ENCODE results near the gene SLA2. TPM values are rescaled to one million over a fixed set of nuclear protein-coding genes. Genes with fewer than 3 reads are reported as not detected.
A peak's percentile ranks its signal among the peaks of the same experiment; 100 is the strongest.
"Not testable (repeated sequence)": the region's sequence is repeated elsewhere in the genome, so short reads cannot be mapped to it uniquely, and the experiment has no call there.

SLA2 gene, protein sequence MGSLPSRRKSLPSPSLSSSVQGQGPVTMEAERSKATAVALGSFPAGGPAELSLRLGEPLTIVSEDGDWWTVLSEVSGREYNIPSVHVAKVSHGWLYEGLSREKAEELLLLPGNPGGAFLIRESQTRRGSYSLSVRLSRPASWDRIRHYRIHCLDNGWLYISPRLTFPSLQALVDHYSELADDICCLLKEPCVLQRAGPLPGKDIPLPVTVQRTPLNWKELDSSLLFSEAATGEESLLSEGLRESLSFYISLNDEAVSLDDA
- total RNA-seq (2021) = 0.13 TPM in 1 of 2 replicates, not detected in the other
- percentile 18 among the genes with signal in this experiment for Bru-seq, nascent RNA
- percentile 14 among the genes with signal in this experiment for BruChase-seq, experiment 1, labeled RNA remaining after a 2-hour chase
- BruChase-seq, experiment 2, labeled RNA remaining after a 6-hour chase = percentile 21 among the genes with signal in this experiment
- long read RNA-seq = 0 reads

DNA sequence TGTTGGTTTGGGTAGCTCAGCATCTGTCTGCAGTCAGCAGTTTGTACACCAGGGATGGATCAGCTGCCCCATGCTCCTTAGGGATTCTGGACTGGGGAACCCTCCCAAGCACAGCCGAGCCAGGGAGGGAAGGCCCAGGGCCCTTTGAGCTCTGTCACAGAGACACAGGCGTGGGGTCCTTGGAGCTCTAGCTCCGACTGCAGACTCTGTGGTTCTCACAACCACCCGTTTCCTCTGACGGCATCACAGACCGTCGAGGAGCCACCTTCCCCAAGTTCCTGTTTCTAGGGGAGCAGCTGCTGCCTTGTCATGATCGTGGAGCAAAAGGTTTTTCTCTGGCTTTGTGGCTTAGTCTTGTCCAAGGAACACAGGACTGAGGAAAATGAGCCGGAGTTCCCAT is at the start of gene SLA2:
TSS of gene SLA2 (minus strand) at position 199 of the 400 bp plus-strand sequence. CDS start 4,861 bp downstream, outside the sequence.
- DNase-seq (ENCODE audit: low spot score) = no peak
- Histone ChIP-seq H3K27ac (ENCODE audit: low read depth, low read length, poor library complexity, severe bottlenecking) (no peak within 1 kb of the TSS), H3K36me3 (ENCODE audit: insufficient read depth, low read length, poor library complexity, severe bottlenecking) (no peaks in the 10 kb centered on the region), H3K27me3 (replicated peaks; ENCODE audit: insufficient read depth, low read depth, low read length, poor library complexity) (no peaks in the 10 kb centered on the region), H3K4me3 (ENCODE audit: low read depth, low read length, poor library complexity, severe bottlenecking) (no peak within 1 kb of the TSS), H3K4me1 (ENCODE audit: insufficient read depth, low read length, poor library complexity, severe bottlenecking) (no peaks in the 10 kb centered on the region), H3K9me3 (ENCODE audit: low read depth, low read length, poor library complexity, severe bottlenecking) (no peaks in the 10 kb centered on the region)
- ChIA-PET POLR2A (ENCODE audit: low non-redundant PET) (no interaction called here), CTCF (interaction anchor here (0.6 kb wide), 1 partner anchor 58 kb away, joined by 5 read pairs; no protein-coding TSS in a partner anchor)
- BruUV-seq (replicated peaks) = no TSS peak
- intact Hi-C loops (cut with micrococcal nuclease; ENCODE audit: unreplicated experiment) = no loop called here
- TF ChIP-seq, protein P1, sequence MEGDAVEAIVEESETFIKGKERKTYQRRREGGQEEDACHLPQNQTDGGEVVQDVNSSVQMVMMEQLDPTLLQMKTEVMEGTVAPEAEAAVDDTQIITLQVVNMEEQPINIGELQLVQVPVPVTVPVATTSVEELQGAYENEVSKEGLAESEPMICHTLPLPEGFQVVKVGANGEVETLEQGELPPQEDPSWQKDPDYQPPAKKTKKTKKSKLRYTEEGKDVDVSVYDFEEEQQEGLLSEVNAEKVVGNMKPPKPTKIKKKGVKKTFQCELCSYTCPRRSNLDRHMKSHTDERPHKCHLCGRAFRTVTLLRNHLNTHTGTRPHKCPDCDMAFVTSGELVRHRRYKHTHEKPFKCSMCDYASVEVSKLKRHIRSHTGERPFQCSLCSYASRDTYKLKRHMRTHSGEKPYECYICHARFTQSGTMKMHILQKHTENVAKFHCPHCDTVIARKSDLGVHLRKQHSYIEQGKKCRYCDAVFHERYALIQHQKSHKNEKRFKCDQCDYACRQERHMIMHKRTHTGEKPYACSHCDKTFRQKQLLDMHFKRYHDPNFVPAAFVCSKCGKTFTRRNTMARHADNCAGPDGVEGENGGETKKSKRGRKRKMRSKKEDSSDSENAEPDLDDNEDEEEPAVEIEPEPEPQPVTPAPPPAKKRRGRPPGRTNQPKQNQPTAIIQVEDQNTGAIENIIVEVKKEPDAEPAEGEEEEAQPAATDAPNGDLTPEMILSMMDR (conservative IDR thresholded peaks at IDR 0.05; ENCODE audit: low read depth, low read length) = no peak
- TF ChIP-seq EZH2 (IDR thresholded peaks at IDR 0.05; ENCODE audit: borderline replicate concordance, low read depth, low read length, poor library complexity, severe bottlenecking) = no peak

DNA sequence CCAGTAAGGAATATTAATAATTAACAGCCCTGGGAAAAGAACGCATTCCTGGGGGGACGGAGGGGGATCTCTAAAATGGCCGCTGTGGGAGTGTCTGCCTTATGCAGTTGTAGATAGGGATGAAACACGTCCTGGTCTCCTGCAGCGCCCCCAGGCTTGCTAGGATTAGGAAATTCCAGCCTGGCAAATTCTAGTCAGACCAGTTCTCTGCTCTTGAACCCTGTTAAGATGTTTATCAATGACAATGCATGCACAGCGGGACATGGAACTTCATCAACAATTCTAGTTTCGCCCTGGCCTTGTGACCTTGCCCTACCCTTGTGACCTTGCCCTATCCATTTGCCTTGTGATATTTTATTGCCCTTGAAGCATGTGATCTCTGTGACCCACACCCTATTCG is 49.5 kb upstream of the SLA2 start:
- H3K36me3 ChIP-seq (ENCODE audit: insufficient read depth, low read length, poor library complexity, severe bottlenecking); H3K9me3 ChIP-seq (ENCODE audit: low read depth, low read length, poor library complexity, severe bottlenecking); intact Hi-C loops (cut with micrococcal nuclease; ENCODE audit: unreplicated experiment); DNase-seq (ENCODE audit: low spot score); H3K4me3 ChIP-seq (ENCODE audit: low read depth, low read length, poor library complexity, severe bottlenecking); H3K27ac ChIP-seq (ENCODE audit: low read depth, low read length, poor library complexity, severe bottlenecking); CTCF ChIA-PET; H3K4me1 ChIP-seq (ENCODE audit: insufficient read depth, low read length, poor library complexity, severe bottlenecking); H3K27me3 ChIP-seq (replicated peaks; ENCODE audit: insufficient read depth, low read depth, low read length, poor library complexity); BruUV-seq (replicated peaks); POLR2A ChIA-PET (ENCODE audit: low non-redundant PET): not testable (repeated sequence)

DNA sequence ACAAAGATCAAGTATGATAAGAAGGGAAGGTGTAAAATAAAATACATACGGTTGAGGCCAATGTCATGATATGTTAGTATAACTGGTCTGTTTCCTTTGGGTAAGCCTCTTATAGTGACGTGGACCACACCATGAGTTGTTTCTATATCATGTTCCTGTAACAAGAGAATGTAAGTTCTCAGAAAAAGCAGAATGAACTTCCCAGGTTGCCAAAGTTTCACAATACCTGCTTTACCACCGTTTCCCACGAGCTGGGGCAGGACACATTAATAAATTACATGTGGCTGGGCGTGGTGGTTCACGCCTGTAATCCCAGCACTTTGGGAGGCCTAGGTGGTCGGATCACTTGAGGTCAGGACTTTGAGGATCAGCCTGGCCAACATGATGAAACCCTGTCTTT is 42.6 kb upstream of the SLA2 start:
- Histone ChIP-seq H3K27ac (ENCODE audit: low read depth, low read length, poor library complexity, severe bottlenecking) (no peak overlapping the region), H3K36me3 (ENCODE audit: insufficient read depth, low read length, poor library complexity, severe bottlenecking) (no peaks in the 10 kb centered on the region), H3K4me1 (ENCODE audit: insufficient read depth, low read length, poor library complexity, severe bottlenecking) (no peaks in the 10 kb centered on the region), H3K9me3 (ENCODE audit: low read depth, low read length, poor library complexity, severe bottlenecking) (no peaks in the 10 kb centered on the region), H3K27me3 (replicated peaks; ENCODE audit: insufficient read depth, low read depth, low read length, poor library complexity) (no peaks in the 10 kb centered on the region), H3K4me3 (ENCODE audit: low read depth, low read length, poor library complexity, severe bottlenecking) (no peak overlapping the region)
- intact Hi-C loops (cut with micrococcal nuclease; ENCODE audit: unreplicated experiment) = no loop called here
- TF ChIP-seq, protein P1 (conservative IDR thresholded peaks at IDR 0.05; ENCODE audit: low read depth, low read length) = no peak
- TF ChIP-seq EZH2 (IDR thresholded peaks at IDR 0.05; ENCODE audit: borderline replicate concordance, low read depth, low read length, poor library complexity, severe bottlenecking) = no peak
- ChIA-PET CTCF (no interaction called here), POLR2A (ENCODE audit: low non-redundant PET) (no interaction called here)
- BruUV-seq (replicated peaks) = no TSS peak
- DNase-seq (ENCODE audit: low spot score) = no peak

DNA sequence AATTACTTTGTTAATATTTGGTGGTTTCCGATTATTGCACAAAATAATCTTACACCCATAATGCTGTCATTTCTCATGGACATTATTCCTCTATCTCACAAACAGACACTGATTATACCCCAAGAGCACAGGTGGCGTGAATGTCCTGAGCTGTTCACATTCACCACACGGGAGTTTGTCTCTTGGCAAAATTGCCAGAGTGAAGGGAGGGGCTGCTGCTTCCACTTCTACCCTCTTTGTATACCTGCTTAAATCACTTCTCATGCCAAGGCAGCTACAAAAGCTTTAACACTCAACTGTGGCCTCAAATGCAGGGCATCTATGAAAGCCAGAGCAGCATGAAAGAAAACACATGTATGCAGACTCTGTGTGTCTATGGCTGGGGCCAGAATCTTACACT is 41.9 kb upstream of the SLA2 start:
- BruUV-seq (replicated peaks) = no TSS peak
- Histone ChIP-seq H3K4me1 (ENCODE audit: insufficient read depth, low read length, poor library complexity, severe bottlenecking) (no peaks in the 10 kb centered on the region), H3K27ac (ENCODE audit: low read depth, low read length, poor library complexity, severe bottlenecking) (no peak overlapping the region), H3K36me3 (ENCODE audit: insufficient read depth, low read length, poor library complexity, severe bottlenecking) (no peaks in the 10 kb centered on the region), H3K9me3 (ENCODE audit: low read depth, low read length, poor library complexity, severe bottlenecking) (no peaks in the 10 kb centered on the region), H3K27me3 (replicated peaks; ENCODE audit: insufficient read depth, low read depth, low read length, poor library complexity) (no peaks in the 10 kb centered on the region), H3K4me3 (ENCODE audit: low read depth, low read length, poor library complexity, severe bottlenecking) (no peak overlapping the region)
- no peak for DNase-seq (ENCODE audit: low spot score)
- TF ChIP-seq, protein P1 (conservative IDR thresholded peaks at IDR 0.05; ENCODE audit: low read depth, low read length) = no peak
- TF ChIP-seq EZH2 (IDR thresholded peaks at IDR 0.05; ENCODE audit: borderline replicate concordance, low read depth, low read length, poor library complexity, severe bottlenecking) = no peak
- intact Hi-C loops (cut with micrococcal nuclease; ENCODE audit: unreplicated experiment) = no loop called here
- ChIA-PET POLR2A (ENCODE audit: low non-redundant PET) (no interaction called here), CTCF (no interaction called here)

All from A673 (cell line).